ENCODE measurements around the gene CRACR2A.

GRCh38 chr12:3633396-3633795, 119.5 kb downstream of the CRACR2A start:
- TF ChIP-seq CTCF (conservative IDR thresholded peaks at IDR 0.05; ENCODE audit: low read depth, low read length) (no peak), EZH2 (IDR thresholded peaks at IDR 0.05; ENCODE audit: low read length, unreplicated experiment) (no peak)
